GM12878 (cell line): ENCODE results near the gene RAB6B. TPM values are rescaled to one million over a fixed set of nuclear protein-coding genes. Genes with fewer than 3 reads are reported as not detected.

Source experiments
- ATAC-seq: fragments of 200-7000 bp; cut with Tn5 transposase; 3 replicates; pipeline ENCODE4 v1.9.1; 2020; ENCODE audit warnings: mild to moderate bottlenecking, moderate library complexity
- BruUV-seq: library from RNA; stranded (reverse); fragments of 400-500 nt; replicated peaks from 2 replicates; lab custom pipeline; 2021; lab: Mats Ljungman, UMichigan
- CTCF ChIA-PET: fragments of 300-600 bp; sonication (Branson Sonifier 250); formaldehyde crosslinking; extraction: SDS; loops from one replicate; lab custom pipeline; 2021; ENCODE audit warnings: inconsistent platforms; lab: Yijun Ruan, JAX
- POLR2A ChIA-PET: fragments of 350-600 bp; formaldehyde crosslinking; extraction: SDS; loops from one replicate; lab custom pipeline; 2021; ENCODE audit warnings: inconsistent platforms; lab: Charles Lee
- RAD21 ChIA-PET: fragments of 300-600 bp; sonication (Branson Sonifier 250); formaldehyde crosslinking; loops from one replicate; lab custom pipeline; 2023; ENCODE audit warnings: antibody characterized with exemption; ENCODE audit not compliant: unreplicated experiment; lab: Charles Lee
- SMC1A ChIA-PET: fragments of 300-600 bp; sonication (Branson Sonifier 250); formaldehyde crosslinking; loops from one replicate; lab custom pipeline; 2023; ENCODE audit not compliant: unreplicated experiment, uncharacterized antibody; lab: Charles Lee
- DNase-seq: peaks from one replicate; pipeline ENCODE4 v3.0.0-alpha.2; 2011; ENCODE audit warnings: low read depth, low spot score
- FAIRE-seq: peaks from 3 replicates; lab custom pipeline; 2011; peaks lifted over from hg19 to GRCh38; lab: Jason Lieb, UNC
- H2AFZ ChIP-seq: 2 replicates; pipeline ENCODE4 v1.6.0; 2011; ENCODE audit warnings: low read depth, low read length, control low read depth; ENCODE audit not compliant: control insufficient read depth
- H3K27ac ChIP-seq: 2 replicates; pipeline ENCODE4 v1.5.1; 2011; ENCODE audit warnings: control low read depth; ENCODE audit not compliant: control insufficient read depth, insufficient read depth
- H3K27me3 ChIP-seq, 2 experiments: replicated peaks in 1 of 2; 2 replicates each; pipeline versions ENCODE4 v1.6.0 to v1.6.1; 2011; ENCODE audit warnings: low read length in 1 of 2; ENCODE audit not compliant: control insufficient read depth in 2 of 2, insufficient read depth in 2 of 2
- H3K36me3 ChIP-seq, 2 experiments: 2 replicates each; pipeline ENCODE4 v1.5.1; 2011; ENCODE audit warnings: low read length in 1 of 2; ENCODE audit not compliant: control insufficient read depth in 2 of 2, insufficient read depth in 2 of 2
- H3K4me1 ChIP-seq: 2 replicates; pipeline ENCODE4 v1.6.1; 2011; ENCODE audit warnings: mild to moderate bottlenecking, low read length, moderate library complexity, mixed read lengths; ENCODE audit not compliant: control insufficient read depth, insufficient read depth
- H3K4me2 ChIP-seq: 2 replicates; pipeline ENCODE4 v1.6.0; 2011; ENCODE audit warnings: control low read depth; ENCODE audit not compliant: control insufficient read depth, insufficient read depth
- H3K4me3 ChIP-seq: fragments of 200-600 bp; sonication (generic); 2 replicates; pipeline ENCODE4 v1.5.1; 2016
- H3K79me2 ChIP-seq: 2 replicates; pipeline ENCODE4 v1.6.0; 2011; ENCODE audit warnings: low read length; ENCODE audit not compliant: control insufficient read depth, insufficient read depth
- H3K9ac ChIP-seq: 2 replicates; pipeline ENCODE4 v1.8.0; 2011; ENCODE audit warnings: low read length, control low read depth, mixed read lengths; ENCODE audit not compliant: control insufficient read depth, insufficient read depth
- H3K9me3 ChIP-seq: replicated peaks from 3 replicates; pipeline ENCODE4 v1.5.1; 2011; ENCODE audit warnings: mild to moderate bottlenecking, low read length; ENCODE audit not compliant: control insufficient read depth, insufficient read depth
- H4K20me1 ChIP-seq: 2 replicates; pipeline ENCODE4 v1.6.0; 2011; ENCODE audit not compliant: control insufficient read depth, insufficient read depth
- CBFB ChIP-seq: IDR thresholded peaks from 2 replicates; pipeline ENCODE4 v1.6.1; 2016; ENCODE audit warnings: antibody characterized with exemption, low read depth
- CEBPZ ChIP-seq: fragments of 150-350 bp; IDR thresholded peaks from 2 replicates; pipeline ENCODE4 v1.6.1; 2016; ENCODE audit warnings: low read depth, low read length
- CREM ChIP-seq: IDR thresholded peaks from 2 replicates; pipeline ENCODE4 v1.6.1; 2014; ENCODE audit warnings: antibody characterized with exemption, low read depth
- FOS ChIP-seq: IDR thresholded peaks from 3 replicates; pipeline ENCODE4 v1.6.1; 2011; ENCODE audit warnings: borderline replicate concordance; ENCODE audit not compliant: insufficient read length; ENCODE audit errors: extremely low read depth
- GABPA ChIP-seq: IDR thresholded peaks from 2 replicates; pipeline ENCODE4 v1.6.1; 2014; ENCODE audit warnings: antibody characterized with exemption, low read depth, mild to moderate bottlenecking, inconsistent platforms
- JUNB ChIP-seq: IDR thresholded peaks from 2 replicates; pipeline ENCODE4 v1.6.1; 2016; ENCODE audit warnings: antibody characterized with exemption, mild to moderate bottlenecking
- JUND ChIP-seq: IDR thresholded peaks from 2 replicates; pipeline ENCODE4 v1.6.1; 2012; ENCODE audit warnings: low read depth, mild to moderate bottlenecking, low read length, improper control_type of control experiment, moderate library complexity
- KDM1A ChIP-seq: fragments of 200-600 bp; sonication (generic); IDR thresholded peaks from 2 replicates; pipeline ENCODE4 v1.6.1; 2016; ENCODE audit warnings: borderline replicate concordance
- MAX ChIP-seq: IDR thresholded peaks from 2 replicates; pipeline ENCODE4 v1.6.1; 2012; ENCODE audit warnings: low read depth, low read length, improper control_type of control experiment
- PAX5 ChIP-seq: IDR thresholded peaks from 2 replicates; pipeline ENCODE4 v1.6.1; 2011; ENCODE audit warnings: low read depth, low read length, borderline replicate concordance
- POLR2AphosphoS5 ChIP-seq: IDR thresholded peaks from 2 replicates; pipeline ENCODE4 v1.6.1; 2011; ENCODE audit warnings: mild to moderate bottlenecking, low read length, inconsistent platforms
- POU2F2 ChIP-seq: IDR thresholded peaks from 3 replicates; pipeline ENCODE4 v1.6.1; 2011; ENCODE audit warnings: low read depth, mild to moderate bottlenecking, low read length, borderline replicate concordance
- RAD51 ChIP-seq: fragments of 450-650 bp; IDR thresholded peaks from 2 replicates; pipeline ENCODE4 v1.6.1; 2016; ENCODE audit warnings: moderate library complexity, mild to moderate bottlenecking, inconsistent platforms
- RBBP5 ChIP-seq: fragments of 200-600 bp; sonication (generic); conservative IDR thresholded peaks from 2 replicates; pipeline ENCODE4 v1.6.1; 2016
- RCOR1 ChIP-seq: conservative IDR thresholded peaks from 2 replicates; pipeline ENCODE4 v1.6.1; 2012; ENCODE audit warnings: low read depth, low read length, improper control_type of control experiment
- SP1 ChIP-seq: IDR thresholded peaks from one replicate; pipeline ENCODE4 v1.6.1; 2011; ENCODE audit warnings: low read depth, low read length
- WGBS: methylation state at CpG from one replicate; pipeline ENCODE4 v1.1.6; 2016; ENCODE audit warnings: low lambda C conversion rate; ENCODE audit not compliant: insufficient replicate concordance, insufficient coverage; ENCODE audit errors: missing lambda C conversion rate; 5-methylcytosine and 5-hydroxymethylcytosine counted together
- in situ Hi-C: fragments of 300-500 bp; cut with MboI; formaldehyde crosslinking; loops from 9 replicates; pipeline ENCODE4 v1.14.3; 2018; ENCODE audit warnings: mixed read lengths
- intact Hi-C: fragments of 100-400 bp; cut with micrococcal nuclease; formaldehyde crosslinking; loops from one replicate; pipeline ENCODE4 v1.14.2; 2022; ENCODE audit not compliant: unreplicated experiment
- polyA plus RNA-seq, 11 experiments: library from polyadenylated mRNA; depleted of rRNA in 4 of 11; unstranded in 6 of 11; stranded (reverse) in 5 of 11; fragments of >200 nt; fragmentation: Nextera tagmentation in 4 of 11; fragmentation: Illumina TruSeq in 1 of 11; extraction: Ambion mirVana in 4 of 11; extraction: Trizol in 1 of 11; gene quantifications; 1 replicate in 1 of 11; 2 replicates in 10 of 11; pipeline versions ENCODE4 v1.2.1 to v1.2.3, GENCODE V29; 2011 to 2016; ENCODE audit warnings: inconsistent platforms in 2 of 11, missing spikeins in 2 of 11, low read depth in 1 of 11
- total RNA-seq, 4 experiments: library from RNA; depleted of rRNA in 3 of 4; stranded (reverse); fragments of >200 nt in 3 of 4; fragmentation: Illumina TruSeq in 1 of 4; extraction: Trizol in 1 of 4; gene quantifications; 2 replicates each; pipeline versions ENCODE4 v1.2.1 to v1.2.3, GENCODE V29; 2013 to 2021

The RAB6B gene
- total and polyA plus RNA-seq, 10 of the 15 experiments (the other 5 are each of a cell fraction or from before 2014, with no cell fraction given) = 0.01 to 0.16 (median 0.04) TPM; not detected in 5

DNA sequence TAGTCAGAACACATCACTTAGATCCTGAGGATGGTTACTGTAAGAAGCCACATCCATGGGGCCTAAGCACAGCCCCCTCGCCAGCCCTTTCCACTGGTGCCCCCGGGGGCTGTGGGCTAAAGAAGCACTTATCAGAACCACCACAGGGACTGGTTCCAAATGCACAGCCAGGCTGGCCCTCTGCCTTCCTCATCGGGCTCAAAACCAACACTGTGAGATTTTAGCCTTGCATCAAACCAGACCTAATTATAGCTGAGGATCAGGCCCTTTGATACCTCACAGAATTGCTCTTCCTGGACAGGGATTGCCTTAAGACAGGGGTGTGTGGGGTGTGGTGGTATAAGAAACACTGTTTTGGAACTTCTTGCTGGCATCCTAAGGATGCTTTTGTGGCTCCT, 66.4 kb downstream of the RAB6B start (continued):
- TF ChIP-seq GABPA (no peak), SP1 (no peak), CBFB (no peak), MAX (no peak)

GRCh38 chr3:133828576-133829309, 66.9 kb downstream of the RAB6B start:
- H2AFZ ChIP-seq = no peak overlapping the region
- FAIRE-seq = no peak
- no peak overlapping the region for H3K4me2 ChIP-seq
- ATAC-seq = no peak
- H3K4me3 ChIP-seq = no peak overlapping the region
- no peak for DNase-seq
- H3K4me1 ChIP-seq = no peaks in the 10 kb centered on the region
- CTCF ChIA-PET = no interaction called here
- SMC1A ChIA-PET = no interaction called here
- intact Hi-C loops (no loop called here), in situ Hi-C loops (loop anchor here (10.0 kb wide), 1 partner anchor 386 kb away; no protein-coding TSS in a partner anchor)
- no peak overlapping the region for H3K27ac ChIP-seq
- H3K9ac ChIP-seq = no peak overlapping the region
- no TSS peak for BruUV-seq
- no peaks in the 10 kb centered on the region for H3K79me2 ChIP-seq
- POLR2A ChIA-PET = no interaction called here
- H3K36me3 ChIP-seq = no peaks in the 10 kb centered on the region
- H4K20me1 ChIP-seq = no peaks in the 10 kb centered on the region
- H3K9me3 ChIP-seq = no peaks in the 10 kb centered on the region
- WGBS = 63% methylated on average over 12 of the region's 12 CpGs
- TF ChIP-seq CEBPZ = no peak
- no peak for TF ChIP-seq RBBP5
- no peak for TF ChIP-seq JUNB
- TF ChIP-seq POU2F2 = no peak
- no peak for TF ChIP-seq CREM
- no peak for TF ChIP-seq RAD51
- no peak for TF ChIP-seq POLR2AphosphoS5
- no peak for TF ChIP-seq RCOR1
- TF ChIP-seq KDM1A = no peak
- no peak for TF ChIP-seq JUND
- no peak for TF ChIP-seq FOS
- TF ChIP-seq PAX5 = no peak
- RAD21 ChIA-PET = no interaction called here
- no peaks in the 10 kb centered on the region for H3K27me3 ChIP-seq
